Measurements from ENCODE around the gene MRGPRD. TPM values are rescaled to one million over a fixed set of nuclear protein-coding genes. Genes with fewer than 3 reads are reported as not detected.
"Not testable (repeated sequence)": the region's sequence is repeated elsewhere in the genome, so short reads cannot be mapped to it uniquely, and the experiment has no call there.

MRGPRD gene
- total RNA-seq, 1 experiment from 2014 or later, result not detected

- H3K27me3 ChIP-seq (ENCODE audit: low read length); H3K9ac ChIP-seq (ENCODE audit: low read length); H3K79me2 ChIP-seq (ENCODE audit: low read length); H3K9me2 ChIP-seq (replicated peaks; ENCODE audit: insufficient read depth, low read length); H3K9me3 ChIP-seq (ENCODE audit: low read length); H3K36me3 ChIP-seq (ENCODE audit: insufficient read depth, low read length); H3K27ac ChIP-seq (ENCODE audit: low read length); H3K4me2 ChIP-seq (ENCODE audit: low read depth, low read length, poor library complexity, severe bottlenecking); H4K20me1 ChIP-seq (ENCODE audit: insufficient read depth, low read depth, low read length); H3K4me3 ChIP-seq (ENCODE audit: low read length); DNase-seq; H3K4me1 ChIP-seq (ENCODE audit: low read length); H2AFZ ChIP-seq (ENCODE audit: low read length): not testable (repeated sequence)
Measured at GRCh38 chr11:68973706-68974105, 7.1 kb downstream of the MRGPRD start.

- Histone ChIP-seq H4K20me1 (ENCODE audit: insufficient read depth, low read depth, low read length) (no peaks in the 10 kb centered on the region), H2AFZ (ENCODE audit: low read length) (no peak overlapping the region), H3K9me3 (ENCODE audit: low read length) (no peaks in the 10 kb centered on the region), H3K27ac (ENCODE audit: low read length) (no peak overlapping the region), H3K4me1 (ENCODE audit: low read length) (no peaks in the 10 kb centered on the region), H3K9ac (ENCODE audit: low read length) (no peak overlapping the region), H3K4me2 (ENCODE audit: low read depth, low read length, poor library complexity, severe bottlenecking) (no peak overlapping the region), H3K79me2 (ENCODE audit: low read length) (no peaks in the 10 kb centered on the region), H3K36me3 (ENCODE audit: insufficient read depth, low read length) (no peaks in the 10 kb centered on the region), H3K27me3 (ENCODE audit: low read length) (no peaks in the 10 kb centered on the region), H3K4me3 (ENCODE audit: low read length) (no peak overlapping the region), H3K9me2 (replicated peaks; ENCODE audit: insufficient read depth, low read length) (no peaks in the 10 kb centered on the region)
- DNase-seq, result no peak
Measured at GRCh38 chr11:68973219-68973618, 7.6 kb downstream of the MRGPRD start.

GRCh38 chr11:68970921-68971636 lies 9.7 kb downstream of the MRGPRD start:
- Histone ChIP-seq H2AFZ (ENCODE audit: low read length) (no peak overlapping the region), H3K9me3 (ENCODE audit: low read length) (no peaks in the 10 kb centered on the region)

GRCh38 chr11:68969386-68969785 lies 11.4 kb downstream of the MRGPRD start:
- Histone ChIP-seq H3K4me2 (ENCODE audit: low read depth, low read length, poor library complexity, severe bottlenecking) (no peak overlapping the region), H3K4me3 (ENCODE audit: low read length) (no peak overlapping the region), H4K20me1 (ENCODE audit: insufficient read depth, low read depth, low read length) (no peaks in the 10 kb centered on the region), H2AFZ (ENCODE audit: low read length) (no peak overlapping the region), H3K9ac (ENCODE audit: low read length) (no peak overlapping the region), H3K9me3 (ENCODE audit: low read length) (no peaks in the 10 kb centered on the region), H3K36me3 (ENCODE audit: insufficient read depth, low read length) (no peaks in the 10 kb centered on the region), H3K9me2 (replicated peaks; ENCODE audit: insufficient read depth, low read length) (no peaks in the 10 kb centered on the region), H3K27me3 (ENCODE audit: low read length) (no peaks in the 10 kb centered on the region), H3K27ac (ENCODE audit: low read length) (no peak overlapping the region), H3K79me2 (ENCODE audit: low read length) (no peaks in the 10 kb centered on the region), H3K4me1 (ENCODE audit: low read length) (no peaks in the 10 kb centered on the region)
- DNase-seq, result no peak

More at GRCh38 chr11:68970921-68971636, 9.7 kb downstream of the MRGPRD start:
- H3K27ac ChIP-seq (ENCODE audit: low read length), result no peak overlapping the region
- no peak overlapping the region for H3K4me2 ChIP-seq (ENCODE audit: low read depth, low read length, poor library complexity, severe bottlenecking)
- no peak overlapping the region for H3K4me3 ChIP-seq (ENCODE audit: low read length)
- H3K36me3 ChIP-seq (ENCODE audit: insufficient read depth, low read length), result no peaks in the 10 kb centered on the region
- H3K4me1 ChIP-seq (ENCODE audit: low read length), result no peaks in the 10 kb centered on the region
- no peak for DNase-seq
- H3K79me2 ChIP-seq (ENCODE audit: low read length), result no peaks in the 10 kb centered on the region
- no peaks in the 10 kb centered on the region for H4K20me1 ChIP-seq (ENCODE audit: insufficient read depth, low read depth, low read length)
- H3K9me2 ChIP-seq (replicated peaks; ENCODE audit: insufficient read depth, low read length), result no peaks in the 10 kb centered on the region
- H3K9ac ChIP-seq (ENCODE audit: low read length), result no peak overlapping the region
- H3K27me3 ChIP-seq (ENCODE audit: low read length), result no peaks in the 10 kb centered on the region

- no peak overlapping the region for H2AFZ ChIP-seq (ENCODE audit: low read length)
- H3K4me3 ChIP-seq (ENCODE audit: low read length), result no peak overlapping the region
- H3K27ac ChIP-seq (ENCODE audit: low read length), result no peak overlapping the region
- H4K20me1 ChIP-seq (ENCODE audit: insufficient read depth, low read depth, low read length), result no peaks in the 10 kb centered on the region
- no peaks in the 10 kb centered on the region for H3K9me2 ChIP-seq (replicated peaks; ENCODE audit: insufficient read depth, low read length)
- no peaks in the 10 kb centered on the region for H3K79me2 ChIP-seq (ENCODE audit: low read length)
- H3K4me2 ChIP-seq (ENCODE audit: low read depth, low read length, poor library complexity, severe bottlenecking), result no peak overlapping the region
- no peak overlapping the region for H3K9ac ChIP-seq (ENCODE audit: low read length)
- H3K27me3 ChIP-seq (ENCODE audit: low read length), result no peaks in the 10 kb centered on the region
- no peak for DNase-seq
- no peaks in the 10 kb centered on the region for H3K36me3 ChIP-seq (ENCODE audit: insufficient read depth, low read length)
- H3K9me3 ChIP-seq (ENCODE audit: low read length), result no peaks in the 10 kb centered on the region
- no peaks in the 10 kb centered on the region for H3K4me1 ChIP-seq (ENCODE audit: low read length)
Measured at GRCh38 chr11:68968306-68969250, 12.2 kb downstream of the MRGPRD start.

GRCh38 chr11:68966894-68967780 lies 13.6 kb downstream of the MRGPRD start:
- no peaks in the 10 kb centered on the region for H4K20me1 ChIP-seq (ENCODE audit: insufficient read depth, low read depth, low read length)
- H3K36me3 ChIP-seq (ENCODE audit: insufficient read depth, low read length), result no peaks in the 10 kb centered on the region
- DNase-seq, result no peak
- no peak overlapping the region for H3K27ac ChIP-seq (ENCODE audit: low read length)
- H3K4me1 ChIP-seq (ENCODE audit: low read length), result no peaks in the 10 kb centered on the region
- H3K79me2 ChIP-seq (ENCODE audit: low read length), result no peaks in the 10 kb centered on the region
- H3K9me3 ChIP-seq (ENCODE audit: low read length), result no peaks in the 10 kb centered on the region
- H3K4me3 ChIP-seq (ENCODE audit: low read length), result no peak overlapping the region
- no peaks in the 10 kb centered on the region for H3K27me3 ChIP-seq (ENCODE audit: low read length)
- no peak overlapping the region for H3K9ac ChIP-seq (ENCODE audit: low read length)
- H3K4me2 ChIP-seq (ENCODE audit: low read depth, low read length, poor library complexity, severe bottlenecking), result no peak overlapping the region
- no peaks in the 10 kb centered on the region for H3K9me2 ChIP-seq (replicated peaks; ENCODE audit: insufficient read depth, low read length)
- H2AFZ ChIP-seq (ENCODE audit: low read length), result no peak overlapping the region

- Histone ChIP-seq H3K4me2 (ENCODE audit: low read depth, low read length, poor library complexity, severe bottlenecking) (no peak overlapping the region), H3K9me2 (replicated peaks; ENCODE audit: insufficient read depth, low read length) (no peaks in the 10 kb centered on the region), H4K20me1 (ENCODE audit: insufficient read depth, low read depth, low read length) (no peaks in the 10 kb centered on the region), H2AFZ (ENCODE audit: low read length) (no peak overlapping the region), H3K36me3 (ENCODE audit: insufficient read depth, low read length) (no peaks in the 10 kb centered on the region), H3K9ac (ENCODE audit: low read length) (no peak overlapping the region), H3K4me3 (ENCODE audit: low read length) (no peak overlapping the region), H3K9me3 (ENCODE audit: low read length) (no peaks in the 10 kb centered on the region), H3K27me3 (ENCODE audit: low read length) (no peaks in the 10 kb centered on the region), H3K79me2 (ENCODE audit: low read length) (no peaks in the 10 kb centered on the region), H3K4me1 (ENCODE audit: low read length) (no peaks in the 10 kb centered on the region), H3K27ac (ENCODE audit: low read length) (no peak overlapping the region)
- DNase-seq, result no peak
Measured at GRCh38 chr11:68965901-68966853, 14.6 kb downstream of the MRGPRD start.

Measured in Karpas-422 (cell line).